ENCODE data around the gene PLA2G5.

DNA sequence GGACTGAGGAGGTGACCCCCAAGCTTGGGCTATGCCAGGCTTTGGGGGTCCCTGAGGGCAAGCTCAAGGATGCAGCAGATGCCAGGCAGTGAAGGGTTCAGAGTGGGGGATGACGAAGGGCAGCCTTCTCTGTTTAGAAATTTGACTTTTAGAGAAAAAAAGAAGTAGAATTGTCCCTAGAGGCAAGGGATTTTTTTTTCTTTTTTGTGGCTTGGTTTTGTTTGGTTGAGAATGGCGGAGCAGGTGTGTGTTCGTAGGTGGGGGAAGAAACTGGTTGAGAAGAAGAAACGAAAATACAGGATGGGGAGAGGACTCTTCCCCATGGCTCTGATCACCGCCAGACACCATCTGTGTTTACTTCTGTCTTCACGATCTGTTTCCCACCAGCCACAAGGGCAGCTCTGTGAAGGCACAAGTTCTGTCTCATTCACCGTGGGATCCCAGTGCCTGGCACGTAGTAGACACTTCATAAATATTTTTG lies 8.2 kb downstream of the PLA2G5 start:
- TF ChIP-seq POLR2A (IDR thresholded peaks at IDR 0.05; ENCODE audit: extremely low read depth, insufficient read length), result no peak
- TF ChIP-seq, protein P1, sequence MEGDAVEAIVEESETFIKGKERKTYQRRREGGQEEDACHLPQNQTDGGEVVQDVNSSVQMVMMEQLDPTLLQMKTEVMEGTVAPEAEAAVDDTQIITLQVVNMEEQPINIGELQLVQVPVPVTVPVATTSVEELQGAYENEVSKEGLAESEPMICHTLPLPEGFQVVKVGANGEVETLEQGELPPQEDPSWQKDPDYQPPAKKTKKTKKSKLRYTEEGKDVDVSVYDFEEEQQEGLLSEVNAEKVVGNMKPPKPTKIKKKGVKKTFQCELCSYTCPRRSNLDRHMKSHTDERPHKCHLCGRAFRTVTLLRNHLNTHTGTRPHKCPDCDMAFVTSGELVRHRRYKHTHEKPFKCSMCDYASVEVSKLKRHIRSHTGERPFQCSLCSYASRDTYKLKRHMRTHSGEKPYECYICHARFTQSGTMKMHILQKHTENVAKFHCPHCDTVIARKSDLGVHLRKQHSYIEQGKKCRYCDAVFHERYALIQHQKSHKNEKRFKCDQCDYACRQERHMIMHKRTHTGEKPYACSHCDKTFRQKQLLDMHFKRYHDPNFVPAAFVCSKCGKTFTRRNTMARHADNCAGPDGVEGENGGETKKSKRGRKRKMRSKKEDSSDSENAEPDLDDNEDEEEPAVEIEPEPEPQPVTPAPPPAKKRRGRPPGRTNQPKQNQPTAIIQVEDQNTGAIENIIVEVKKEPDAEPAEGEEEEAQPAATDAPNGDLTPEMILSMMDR (IDR thresholded peaks at IDR 0.05; ENCODE audit: low read depth, low read length), result no peak

All from NB4 (cell line).